SK-N-SH (cell line): ENCODE results near the gene SLC22A4. TPM values are rescaled to one million over a fixed set of nuclear protein-coding genes. Genes with fewer than 3 reads are reported as not detected.

Experiments used
- CTCF ChIA-PET: fragments of 300-600, 350-600 bp; formaldehyde crosslinking; extraction: SDS; loops from one replicate; lab custom pipeline; 2021; lab: Yijun Ruan, JAX
- POLR2A ChIA-PET: fragments of 350-600 bp; sonication (Branson Sonifier 250); formaldehyde crosslinking; extraction: SDS; loops from one replicate; lab custom pipeline; 2020; ENCODE audit warnings: antibody characterized with exemption, inconsistent platforms; lab: Yijun Ruan, JAX
- DNase-seq: peaks from one replicate; pipeline ENCODE4 v3.0.0; 2012
- H2AFZ ChIP-seq: fragments of 200-600 bp; sonication (generic); 2 replicates; pipeline ENCODE4 v1.8.1; 2016; ENCODE audit warnings: antibody characterized with exemption, mild to moderate bottlenecking, low read depth
- H3F3A ChIP-seq: fragments of 200-600 bp; sonication (generic); replicated peaks from 2 replicates; pipeline ENCODE3; 2016; ENCODE audit warnings: antibody characterized with exemption, mild to moderate bottlenecking; ENCODE audit not compliant: insufficient read depth
- H3K27ac ChIP-seq, 2 experiments: fragments of 200-500 bp in 1 of 2; fragments of 200-600 bp in 1 of 2; sonication (Bioruptor generic) in 1 of 2; sonication (generic), shearing (Covaris generic) in 1 of 2; 2 replicates each; pipeline versions ENCODE4 v1.5.1 to v1.6.1; 2014 to 2016; ENCODE audit warnings: low read depth in 2 of 2, inconsistent platforms in 1 of 2, low read length in 1 of 2, mild to moderate bottlenecking in 1 of 2, mixed read lengths in 1 of 2
- H3K27me3 ChIP-seq: fragments of 200-600 bp; sonication (generic), shearing (Covaris generic); 2 replicates; pipeline ENCODE4 v1.6.1; 2016; ENCODE audit warnings: mixed run types; ENCODE audit not compliant: insufficient read depth
- H3K36me3 ChIP-seq, 2 experiments: fragments of 200-500 bp in 1 of 2; fragments of 200-600 bp in 1 of 2; sonication (Bioruptor generic) in 1 of 2; sonication (generic) in 1 of 2; replicated peaks in 1 of 2; 2 replicates each; pipeline versions ENCODE3 to v1.5.1; 2014 to 2016; ENCODE audit warnings: low read length in 1 of 2, mild to moderate bottlenecking in 1 of 2; ENCODE audit not compliant: insufficient read depth in 2 of 2, control insufficient read depth in 1 of 2
- H3K4me1 ChIP-seq, 2 experiments: fragments of 200-500 bp in 1 of 2; fragments of 200-600 bp in 1 of 2; sonication (Bioruptor generic) in 1 of 2; sonication (generic), shearing (Covaris generic) in 1 of 2; 2 replicates each; pipeline versions ENCODE4 v1.5.1 to v1.6.1; 2014 to 2016; ENCODE audit warnings: low read depth in 1 of 2, low read length in 1 of 2, mixed run types in 1 of 2; ENCODE audit not compliant: insufficient read depth in 2 of 2, control insufficient read depth in 1 of 2
- H3K4me2 ChIP-seq: fragments of 200-600 bp; sonication (generic), shearing (Covaris generic); 2 replicates; pipeline ENCODE4 v1.6.1; 2017; ENCODE audit warnings: mixed run types
- H3K4me3 ChIP-seq, 2 experiments: fragments of 200-500 bp in 1 of 2; fragments of 200-600 bp in 1 of 2; sonication (Bioruptor generic) in 1 of 2; sonication (generic), shearing (Covaris generic) in 1 of 2; 2 replicates each; pipeline versions ENCODE4 v1.5.1 to v1.8.1; 2014 to 2016; ENCODE audit warnings: low read depth in 2 of 2, inconsistent platforms in 1 of 2, low read length in 1 of 2, mild to moderate bottlenecking in 1 of 2, mixed read lengths in 1 of 2, moderate library complexity in 1 of 2
- H3K79me2 ChIP-seq: fragments of 200-600 bp; sonication (generic); 2 replicates; pipeline ENCODE4 v1.8.1; 2017; ENCODE audit warnings: mild to moderate bottlenecking; ENCODE audit not compliant: insufficient read depth
- H3K9ac ChIP-seq: fragments of 200-600 bp; sonication (generic); 2 replicates; pipeline ENCODE4 v1.6.1; 2017; ENCODE audit warnings: mixed run types
- H3K9me2 ChIP-seq: fragments of 200-600 bp; sonication (generic); 2 replicates; pipeline ENCODE4 v1.6.1; 2017; ENCODE audit warnings: mixed run types
- H3K9me3 ChIP-seq: fragments of 200-600 bp; sonication (generic); 2 replicates; pipeline ENCODE4 v1.6.1; 2017; ENCODE audit warnings: mixed run types, mild to moderate bottlenecking, moderate library complexity
- H4K20me1 ChIP-seq: fragments of 200-600 bp; sonication (generic); 2 replicates; pipeline ENCODE4 v1.6.1; 2017; ENCODE audit warnings: mild to moderate bottlenecking, mixed run types; ENCODE audit not compliant: insufficient read depth
- CTCF ChIP-seq: fragments of 200-600 bp; sonication (generic); IDR thresholded peaks from 2 replicates; pipeline ENCODE4 v1.6.1; 2017; ENCODE audit warnings: antibody characterized with exemption, mild to moderate bottlenecking, moderate library complexity
- ELF1 ChIP-seq: IDR thresholded peaks from 2 replicates; pipeline ENCODE4 v1.4.0; 2012
- EP300 ChIP-seq, 2 experiments: IDR thresholded peaks; 2 replicates each; pipeline versions ENCODE4 v1.4.0 to v1.6.1; 2012; ENCODE audit warnings: borderline replicate concordance in 1 of 2, low read depth in 1 of 2, low read length in 1 of 2
- FOSL2 ChIP-seq: IDR thresholded peaks from 2 replicates; pipeline ENCODE4 v1.4.0; 2012; ENCODE audit warnings: low read depth, mild to moderate bottlenecking, moderate library complexity, borderline replicate concordance
- FOXM1 ChIP-seq: IDR thresholded peaks from 2 replicates; pipeline ENCODE4 v1.4.0; 2012; ENCODE audit warnings: low read depth, mild to moderate bottlenecking
- GATA2 ChIP-seq: sonication (generic); formaldehyde crosslinking; IDR thresholded peaks from 2 replicates; pipeline ENCODE4 v1.5.0; 2020; ENCODE audit warnings: mild to moderate bottlenecking, missing genetic modification reagents
- NFIC ChIP-seq: IDR thresholded peaks from 2 replicates; pipeline ENCODE4 v1.4.0; 2012; ENCODE audit warnings: borderline replicate concordance
- NRF1 ChIP-seq: IDR thresholded peaks from 2 replicates; pipeline ENCODE4 v1.6.1; 2012; ENCODE audit warnings: low read depth, mild to moderate bottlenecking, low read length
- PBX3 ChIP-seq: IDR thresholded peaks from 2 replicates; pipeline ENCODE4; 2012
- RAD21 ChIP-seq: IDR thresholded peaks from 2 replicates; pipeline ENCODE4 v1.6.1; 2012; ENCODE audit warnings: mild to moderate bottlenecking, low read length
- REST ChIP-seq: IDR thresholded peaks from 2 replicates; pipeline ENCODE4 v1.6.1; 2012; ENCODE audit warnings: mild to moderate bottlenecking, low read depth, low read length, moderate library complexity
- RFX5 ChIP-seq: IDR thresholded peaks from 2 replicates; pipeline ENCODE4 v1.6.1; 2012; ENCODE audit warnings: mild to moderate bottlenecking, improper control_type of control experiment, low read length
- SMC3 ChIP-seq: IDR thresholded peaks from 2 replicates; pipeline ENCODE4 v1.6.1; 2012; ENCODE audit warnings: low read depth, low read length, improper control_type of control experiment
- TCF12 ChIP-seq: IDR thresholded peaks from 2 replicates; pipeline ENCODE4 v1.4.0; 2012
- USF1 ChIP-seq: IDR thresholded peaks from 2 replicates; pipeline ENCODE4 v1.4.0; 2012; ENCODE audit warnings: low read depth, borderline replicate concordance
- ZBTB33 ChIP-seq: IDR thresholded peaks from 2 replicates; pipeline ENCODE4 v1.4.0; 2012; ENCODE audit warnings: low read depth, borderline replicate concordance
- WGBS: methylation state at CpG from one replicate; pipeline ENCODE4 v1.1.6; 2017; ENCODE audit warnings: low lambda C conversion rate; 5-methylcytosine and 5-hydroxymethylcytosine counted together
- polyA plus RNA-seq, 3 experiments: library from polyadenylated mRNA; depleted of rRNA; stranded (reverse); fragments of >200 nt; gene quantifications; 2 replicates each; pipeline ENCODE4 v1.2.3, GENCODE V29; 2012

Gene SLC22A4
- polyA plus RNA-seq, 1 of the 3 experiments (the other 2 are of a cell fraction): 3.3 TPM

GRCh38 chr5:132277971-132278853 is 16.0 kb upstream of the SLC22A4 start:
- POLR2A ChIA-PET: interaction anchor here (0.6 to 1.1 kb wide), 2 partner anchors 19 to 194 kb away, joined by 3 to 4 read pairs; no protein-coding TSS in a partner anchor
- Histone ChIP-seq H3K4me2 (no peak overlapping the region), H3F3A (no peaks in the 10 kb centered on the region), H3K4me1 (peaks cover 0 to 11% of the 10 kb centered on the region in 2 experiments; a peak in 1 of 4 replicates), H3K27me3 (no peaks in the 10 kb centered on the region), H3K4me3 (no peak overlapping the region), H3K36me3 (no peaks in the 10 kb centered on the region), H2AFZ (no peak overlapping the region), H3K9ac (no peak overlapping the region), H3K9me3 (no peaks in the 10 kb centered on the region), H4K20me1 (no peaks in the 10 kb centered on the region), H3K79me2 (no peaks in the 10 kb centered on the region), H3K9me2 (no peaks in the 10 kb centered on the region), H3K27ac (no peak overlapping the region)
- WGBS: 89% methylated on average over 6 of the region's 6 CpGs
- CTCF ChIA-PET: interaction anchor here (1.2 to 1.6 kb wide), 3 partner anchors 15 to 132 kb away, joined by 3 to 6 read pairs (median 3); no protein-coding TSS in a partner anchor
- no peak for DNase-seq
- no peak for TF ChIP-seq CTCF
- TF ChIP-seq ZBTB33: no peak
- TF ChIP-seq RAD21: no peak
- TF ChIP-seq GATA2 (CRISPR knock-in tag): no peak
- TF ChIP-seq FOSL2: no peak
- TF ChIP-seq PBX3: no peak
- no peak for TF ChIP-seq FOXM1
- no peak for TF ChIP-seq EP300 (IDR thresholded peaks at IDR 0.05; ENCODE audit: borderline replicate concordance in 1 of 2, low read depth in 1 of 2, low read length in 1 of 2)
- no peak for TF ChIP-seq REST
- no peak for TF ChIP-seq TCF12
- TF ChIP-seq NRF1: no peak
- no peak for TF ChIP-seq NFIC
- TF ChIP-seq USF1: no peak
- TF ChIP-seq ELF1: no peak
- no peak for TF ChIP-seq RFX5
- no peak for TF ChIP-seq SMC3
